Muscle of back (tissue), 11 donors: ENCODE results near the gene CABP1. TPM values are rescaled to one million over a fixed set of nuclear protein-coding genes. Genes with fewer than 3 reads are reported as not detected.

Experiments
- DNase-seq, 3 donors: peaks; one replicate each; pipeline versions ENCODE4 v3.0.0 to v3.0.0-alpha.2; 2013
- polyA plus RNA-seq, 10 donors: library from polyadenylated mRNA; unstranded; fragments of 120-200 nt; gene quantifications; one replicate each; pipeline ENCODE4 v1.2.1, GENCODE V29; 2013; ENCODE audit not compliant: insufficient read length in 10 of 10

The CABP1 gene
- polyA plus RNA-seq, 10 donors = 1.0 to 4.0 (median 1.8) TPM

DNA sequence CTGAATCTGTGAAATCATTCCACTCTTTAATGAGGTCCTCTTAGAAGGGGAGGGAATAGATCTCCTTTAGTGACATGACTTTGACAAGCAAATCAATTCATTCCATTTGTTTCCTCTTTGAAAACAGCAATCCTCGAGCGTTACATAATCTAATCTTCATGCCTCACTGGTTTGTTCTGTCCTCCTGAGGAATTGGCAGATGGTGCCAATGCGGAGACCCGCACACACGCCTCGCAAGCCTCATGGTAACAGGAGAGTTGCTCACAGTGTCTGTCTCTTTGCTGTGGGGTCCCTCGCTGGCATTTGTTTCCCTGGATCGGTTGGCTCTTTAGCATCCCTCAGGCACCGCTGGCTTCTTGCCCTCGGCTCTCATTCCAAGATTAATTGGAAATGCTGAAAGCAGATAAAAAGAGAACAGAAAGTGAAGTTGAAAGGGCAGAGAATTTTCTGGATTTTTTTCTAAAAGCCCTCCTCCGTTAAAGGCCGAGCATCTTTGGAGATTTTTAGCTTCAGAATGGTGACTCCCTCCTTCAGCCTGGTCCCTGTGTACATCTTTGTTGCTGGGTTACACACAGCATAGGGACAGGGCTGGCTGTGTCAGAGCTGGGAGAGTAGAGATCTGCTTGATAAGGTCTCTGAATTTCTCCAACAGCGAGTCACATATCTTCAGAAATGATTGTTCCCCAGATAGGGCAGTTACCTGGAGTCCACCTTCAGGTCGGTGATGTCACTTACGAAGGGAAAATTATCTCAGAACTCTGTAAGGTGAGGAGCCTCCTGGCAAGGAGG is 10.1 kb upstream of the CABP1 start:
- no peak for DNase-seq

- DNase-seq = no peak
Observed at GRCh38 chr12:120631097-120631496, 9.3 kb upstream of the CABP1 start.

GRCh38 chr12:120640861-120641833 is 721 bp downstream of the CABP1 start:
- DNase-seq = peak in 2 of 3 donors; percentile 55 to 78

DNA sequence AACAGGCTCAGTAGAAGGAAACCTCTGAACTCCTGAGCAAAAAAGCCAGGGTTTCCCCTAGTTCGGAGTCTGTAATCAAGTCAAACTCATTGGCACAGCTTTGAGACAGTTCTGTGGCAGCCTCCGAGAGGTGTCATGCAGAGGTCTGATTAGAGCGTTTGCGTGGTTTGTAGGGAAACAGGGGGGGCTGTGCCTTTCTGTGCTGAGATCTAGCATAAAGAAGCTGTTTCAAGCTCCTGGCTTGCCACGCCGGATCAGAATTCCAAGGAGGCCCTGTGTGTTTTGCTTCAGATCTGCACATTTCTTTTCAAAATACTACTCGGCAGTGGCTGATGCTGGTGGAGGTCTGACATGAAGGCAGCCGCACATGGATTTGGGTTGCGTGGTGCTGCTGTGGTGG is 1.7 kb downstream of the CABP1 start:
- DNase-seq = no peak

DNA sequence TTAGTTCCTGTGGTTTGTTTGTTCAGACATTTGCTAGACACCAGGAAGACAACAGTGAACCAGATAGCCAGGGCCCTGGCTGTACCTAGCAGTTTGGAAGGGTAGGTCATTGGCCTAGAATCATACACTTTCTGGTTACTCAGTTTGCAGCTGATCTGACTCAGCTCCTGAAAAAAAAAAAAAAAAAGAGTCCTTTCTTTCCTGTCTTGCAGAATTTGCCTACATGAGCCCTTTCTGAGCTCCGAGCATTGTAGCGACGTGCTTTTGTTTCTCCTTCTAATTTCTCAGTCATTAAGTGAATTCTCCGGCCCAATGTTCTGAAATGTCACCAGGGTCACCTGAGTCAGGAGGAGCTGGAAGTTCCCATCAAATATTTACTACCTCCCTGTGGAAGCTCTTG is 2.4 kb downstream of the CABP1 start:
- DNase-seq = no peak

DNA sequence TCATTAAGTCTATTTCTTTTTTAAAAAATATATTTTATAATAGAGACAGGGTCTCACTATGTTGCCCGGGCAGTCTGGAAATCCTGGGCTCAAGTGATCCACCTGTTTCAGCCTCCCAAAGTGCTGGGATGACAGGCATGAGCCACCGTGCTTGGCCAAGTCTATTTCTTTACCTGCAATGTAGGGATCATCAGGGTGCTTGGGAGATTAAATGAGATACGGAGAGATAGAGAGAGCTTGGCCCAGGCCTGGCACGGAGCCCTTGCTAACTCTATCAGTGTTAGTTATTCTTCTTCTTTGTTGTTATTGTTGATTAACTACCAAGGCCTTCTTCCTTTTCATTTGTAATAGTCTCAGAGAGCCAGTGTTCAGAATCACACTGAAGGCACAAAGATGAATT is 3.1 kb downstream of the CABP1 start:
- no peak for DNase-seq

DNA sequence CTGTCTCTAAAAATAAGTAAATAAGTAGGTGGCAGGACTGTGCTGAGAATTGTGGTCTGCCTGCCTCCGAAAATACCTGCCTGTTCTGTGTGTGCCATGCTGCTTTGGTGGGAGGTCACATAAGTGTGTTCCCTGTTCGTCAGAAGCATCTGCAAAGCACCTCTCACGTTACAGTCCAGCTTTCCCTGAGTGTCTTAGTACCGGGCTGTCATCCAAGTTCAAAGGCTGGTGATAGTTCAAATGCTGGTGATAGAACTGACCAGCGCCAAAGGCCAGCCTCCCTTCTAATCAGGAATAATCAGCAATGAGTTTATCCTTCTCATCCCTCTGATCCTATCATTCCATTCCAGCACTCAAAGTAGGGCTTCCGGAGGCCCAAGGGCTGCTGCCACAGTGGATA is 5.6 kb downstream of the CABP1 start:
- no peak for DNase-seq

DNA sequence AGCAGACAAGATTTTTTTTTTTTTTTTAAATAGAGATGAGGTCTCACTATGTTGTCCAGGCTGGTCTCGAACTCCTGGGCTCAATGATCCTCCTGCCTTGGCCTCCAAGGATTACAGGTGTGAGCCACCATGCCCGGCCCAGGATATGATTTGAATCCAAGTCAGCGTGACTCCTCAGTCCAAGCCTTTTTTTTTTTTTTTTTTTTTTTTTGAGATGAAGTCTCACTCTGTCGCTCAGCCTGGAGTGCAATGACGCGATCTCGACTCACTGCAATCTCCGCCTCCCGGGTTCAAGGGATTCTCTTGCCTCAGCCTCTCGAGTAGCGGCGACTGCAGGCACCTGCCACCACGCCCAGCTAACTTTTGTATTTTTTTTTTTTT is 6.9 kb downstream of the CABP1 start:
- DNase-seq = no peak

DNA sequence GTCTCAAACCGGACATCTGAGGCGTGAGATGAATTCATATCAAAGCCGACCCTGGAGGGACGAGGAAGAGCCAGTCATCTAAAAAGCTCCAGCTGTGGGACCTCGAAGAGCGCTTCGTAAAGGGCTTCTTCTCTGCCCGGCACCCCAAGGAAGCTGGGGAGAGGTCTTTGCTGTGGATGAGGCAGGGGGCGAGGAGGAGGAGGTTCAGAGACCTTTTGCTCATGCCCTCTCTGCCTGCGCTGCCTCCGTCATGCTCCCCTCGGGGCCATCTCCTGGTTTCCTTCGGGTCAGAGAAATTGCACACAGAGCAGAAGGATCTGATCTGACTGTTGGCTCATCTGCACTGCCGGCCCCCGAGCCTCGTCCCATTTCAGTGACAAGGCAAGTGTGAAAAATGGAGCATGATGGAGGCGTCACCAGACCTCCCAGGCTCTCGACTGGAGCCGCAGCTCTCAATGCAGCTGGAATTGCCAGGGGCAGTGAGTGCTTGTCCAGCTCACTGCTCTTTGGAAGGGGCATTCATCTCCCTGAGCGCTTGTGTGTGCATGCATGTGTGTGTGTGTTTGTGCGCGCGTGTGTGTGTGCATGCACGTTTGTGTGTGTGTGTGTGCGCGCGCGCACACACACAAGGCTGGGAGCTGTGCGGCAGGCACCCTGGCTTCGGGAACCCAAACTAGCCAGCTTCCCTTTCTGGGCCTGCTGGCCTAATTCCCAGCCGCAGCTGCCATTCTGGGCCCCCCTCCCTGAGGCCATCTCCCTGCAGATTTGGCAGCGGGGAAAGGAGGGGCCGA is 9.2 kb downstream of the CABP1 start:
- DNase-seq = peak in 2 of 3 donors; percentile 21 to 78

DNA sequence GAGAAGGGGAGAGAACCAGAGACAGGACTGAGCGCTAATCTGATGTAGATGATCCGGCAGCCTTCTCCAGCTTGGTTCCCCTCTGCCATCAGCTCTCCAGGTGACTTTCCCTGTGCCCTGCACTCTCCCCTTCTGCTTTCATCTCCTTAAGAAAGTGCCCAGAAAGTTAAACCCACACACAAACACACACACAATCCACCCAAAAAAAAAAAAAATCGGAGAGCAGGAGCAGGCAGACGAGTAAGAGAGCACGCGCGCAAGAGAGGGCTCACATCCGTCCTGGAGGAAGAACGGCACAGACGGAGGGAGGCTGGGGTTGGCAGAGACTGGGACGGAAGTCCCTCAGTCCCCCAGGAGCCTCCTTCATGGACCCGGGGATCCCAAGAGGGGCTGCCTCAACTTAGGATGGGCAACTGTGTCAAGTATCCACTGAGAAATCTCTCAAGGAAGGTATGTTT is 9.8 kb downstream of the CABP1 start:
- no peak for DNase-seq

GRCh38 chr12:120651821-120652220 is 11.4 kb downstream of the CABP1 start:
- DNase-seq = no peak

DNA sequence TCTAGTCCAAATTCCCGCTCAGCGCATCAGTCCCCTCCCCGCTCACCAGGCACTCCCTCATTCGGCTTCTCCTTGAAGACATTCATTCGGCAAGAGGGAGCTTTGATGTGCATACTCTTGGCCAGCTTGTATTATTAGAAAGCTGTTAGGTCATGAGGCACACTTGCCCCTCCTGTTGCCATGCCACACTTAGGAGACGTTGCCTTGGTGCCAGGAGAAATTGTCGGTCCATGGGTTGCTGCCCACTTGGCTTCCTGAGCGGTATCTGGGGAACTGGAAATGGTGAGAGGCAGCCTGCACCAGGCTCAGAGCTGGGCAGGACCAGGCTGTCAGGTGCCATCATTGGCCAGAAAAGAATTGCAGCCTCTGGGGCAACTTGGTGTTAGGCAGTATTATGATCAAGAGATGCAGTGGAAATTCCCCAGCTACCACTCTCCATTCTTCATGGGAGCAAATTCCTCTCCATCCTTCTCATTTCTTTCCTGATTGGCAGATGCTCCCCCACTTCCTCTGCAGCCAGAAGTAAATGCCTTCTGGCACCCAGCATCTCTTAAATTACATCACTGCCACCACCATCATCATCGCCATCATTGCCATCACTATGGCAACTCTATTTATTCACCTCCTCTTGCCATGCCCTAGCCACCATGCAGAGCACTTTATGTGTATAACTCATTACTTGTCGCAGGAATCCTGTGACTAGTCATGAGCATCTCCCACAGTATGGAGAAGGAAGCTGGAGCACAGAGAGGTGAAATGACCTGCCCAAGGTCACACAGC is 12.4 kb downstream of the CABP1 start:
- DNase-seq = no peak

DNA sequence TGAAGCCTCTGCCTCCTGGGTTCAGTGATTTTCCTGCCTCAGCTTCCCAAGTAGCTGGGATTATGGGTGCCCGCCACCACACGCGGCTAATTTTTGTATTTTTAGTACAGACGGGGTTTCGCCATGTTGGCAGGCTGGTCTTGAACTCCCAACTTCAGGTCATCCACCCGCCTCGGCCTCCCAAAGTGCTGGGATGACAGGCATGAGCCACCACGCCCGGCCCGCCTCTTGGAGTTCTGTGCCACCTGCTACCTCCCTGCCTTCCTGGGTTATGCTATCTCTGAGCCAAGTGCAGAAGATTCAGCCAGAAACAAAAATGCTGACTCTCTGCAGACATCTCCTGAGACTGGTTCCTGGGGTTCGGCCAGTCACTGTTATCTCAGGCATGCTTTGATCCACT is 13.2 kb downstream of the CABP1 start:
- no peak for DNase-seq

GRCh38 chr12:120654656-120655055 is 14.2 kb downstream of the CABP1 start:
- DNase-seq = no peak

DNA sequence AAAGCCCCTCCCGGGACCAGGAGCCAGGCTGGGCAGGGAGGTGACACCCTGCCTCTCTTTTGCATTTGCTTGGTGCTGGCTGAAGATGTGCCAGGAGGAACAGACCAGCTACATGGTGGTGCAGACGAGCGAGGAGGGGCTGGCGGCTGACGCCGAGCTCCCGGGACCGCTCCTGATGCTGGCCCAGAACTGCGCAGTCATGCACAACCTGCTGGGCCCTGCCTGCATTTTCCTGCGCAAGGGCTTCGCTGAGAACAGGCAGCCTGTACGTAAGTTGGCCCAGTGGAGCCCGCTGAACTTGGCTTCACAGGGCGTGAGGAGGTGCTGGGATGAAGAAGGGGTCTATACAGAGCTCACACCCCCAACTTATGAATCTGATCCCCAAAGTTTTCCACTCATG is 15.6 kb downstream of the CABP1 start:
- no peak for DNase-seq

DNA sequence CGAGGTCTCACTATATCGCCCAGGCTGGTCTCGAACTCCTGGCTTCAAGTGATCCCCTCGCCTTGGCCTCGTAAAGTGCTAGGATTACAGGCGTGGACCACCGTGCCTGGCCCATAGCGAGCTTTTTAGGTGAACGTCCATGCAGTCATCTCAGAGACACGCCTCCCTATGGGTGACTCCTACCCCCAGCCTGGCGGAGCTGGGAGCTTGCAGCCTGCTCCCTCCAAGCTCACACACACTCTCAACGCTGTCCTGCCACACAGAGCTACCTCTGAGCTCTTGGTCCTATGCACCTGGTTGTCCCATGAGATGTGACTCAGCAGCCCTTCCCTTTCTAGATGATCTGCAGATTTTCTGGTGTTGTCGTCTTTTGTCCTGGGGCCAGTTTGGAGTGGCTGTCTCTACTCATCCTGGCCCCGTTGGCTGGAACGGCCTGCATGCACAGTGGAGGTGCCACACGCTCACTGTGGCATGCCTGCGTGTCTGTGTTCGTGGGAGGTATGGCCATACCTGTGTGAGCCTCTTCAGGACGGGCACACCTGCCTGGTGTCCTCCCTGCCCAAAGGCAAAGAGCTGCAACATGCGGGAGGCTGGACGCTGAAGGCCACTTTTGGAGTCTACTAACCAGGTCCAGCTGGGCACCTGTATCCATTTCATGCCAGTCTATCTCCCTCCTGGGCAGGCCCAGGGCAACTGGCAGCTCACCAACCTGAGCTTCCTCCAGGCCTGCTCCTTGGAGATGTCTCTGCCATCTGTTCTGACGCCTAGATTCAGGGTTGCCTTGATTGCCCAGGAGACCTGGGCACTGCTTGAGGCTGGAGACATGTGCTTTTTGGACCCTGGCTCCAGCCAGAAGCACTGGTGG is 18.1 kb downstream of the CABP1 start:
- no peak for DNase-seq

DNA sequence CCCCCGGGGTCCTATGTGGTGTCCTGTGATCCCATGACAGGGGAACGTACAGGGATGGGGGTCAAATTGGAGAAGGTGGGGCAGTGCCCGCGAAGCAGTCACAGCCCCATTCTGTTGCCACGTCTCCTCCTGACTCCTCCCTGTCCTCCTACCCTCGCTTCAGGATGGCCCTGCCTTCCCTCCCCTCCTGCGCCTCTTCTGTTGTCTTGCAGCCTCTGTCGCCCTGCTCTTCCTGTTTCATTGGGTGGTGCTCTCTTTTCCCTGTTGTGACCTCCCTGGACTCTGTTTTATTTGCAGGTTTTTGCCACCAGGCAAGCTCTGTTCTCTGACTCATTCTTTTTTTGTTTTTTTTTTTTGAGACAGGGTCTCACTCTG is 18.7 kb downstream of the CABP1 start:
- DNase-seq = no peak

- no peak for DNase-seq
Observed at GRCh38 chr12:120661432-120661831, 21.0 kb downstream of the CABP1 start.

DNA sequence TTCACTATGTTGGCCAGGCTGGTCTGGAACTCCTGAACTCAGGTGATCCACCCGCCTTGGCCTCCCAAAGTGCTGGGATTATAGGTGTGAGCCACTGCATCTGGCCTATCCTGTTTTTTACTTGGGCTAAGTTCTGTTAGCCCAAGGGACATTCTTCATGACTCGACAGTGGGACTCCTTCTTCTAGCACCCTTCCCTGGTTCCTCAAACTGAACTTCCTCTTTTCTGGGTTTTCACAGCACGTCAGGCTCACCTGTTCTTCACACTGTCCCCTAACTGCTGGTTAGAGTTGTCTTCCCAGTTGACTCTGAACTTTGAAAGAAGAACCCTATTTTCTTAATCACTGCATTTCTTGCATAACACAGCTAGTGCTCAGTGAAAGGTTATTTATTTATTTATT is 22.5 kb downstream of the CABP1 start:
- no peak for DNase-seq

DNA sequence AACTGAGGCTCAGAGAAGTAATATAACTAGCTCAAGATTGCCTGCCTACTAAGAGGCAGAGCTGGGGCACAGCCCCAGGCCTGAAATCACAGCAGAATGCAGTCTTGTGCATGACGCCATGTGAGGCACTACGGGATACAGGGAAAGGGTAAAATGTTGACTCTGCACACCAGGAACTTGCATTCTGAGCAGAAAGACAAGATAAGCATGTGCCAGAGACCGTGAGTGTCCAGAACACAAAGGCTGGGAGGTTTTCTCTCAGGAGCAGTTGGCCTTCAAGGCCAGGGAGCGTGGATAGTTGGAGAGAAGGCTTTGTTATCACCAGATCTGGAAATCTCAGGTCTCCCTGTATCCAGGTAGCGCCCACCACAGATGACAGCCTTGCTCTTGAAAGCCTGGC is 23.3 kb downstream of the CABP1 start:
- DNase-seq = no peak
